ENCODE data around the gene COL8A1.

GRCh38 chr3:99777210-99777549 lies 138.8 kb downstream of the COL8A1 start:
- TF ChIP-seq CTCF (IDR thresholded peaks at IDR 0.05 in 4 of 5, conservative IDR thresholded peaks at IDR 0.05 in 1 of 5): no peak
- TF ChIP-seq POLR2A (IDR thresholded peaks at IDR 0.05): no peak

All from gastrocnemius medialis (tissue), 4 donors.